Testis (tissue), 2 donors: Measurements from ENCODE around the gene ALCAM.

ENCODE experiments used
- CTCF ChIP-seq, 3 experiments: fragments of 450-650 bp in 2 of 3; fragments of 200-600 bp in 1 of 3; sonication (generic) in 1 of 3; IDR thresholded peaks; one replicate each; pipeline ENCODE4 v1.5.1; 2016 to 2019; ENCODE audit warnings: antibody characterized with exemption in 3 of 3, mild to moderate bottlenecking in 2 of 3, moderate library complexity in 1 of 3
- POLR2A ChIP-seq: fragments of 450-650 bp; IDR thresholded peaks from one replicate; pipeline ENCODE4 v1.6.1; 2017; ENCODE audit warnings: antibody characterized with exemption, mild to moderate bottlenecking, moderate library complexity

- TF ChIP-seq CTCF (IDR thresholded peaks at IDR 0.05) (no peak), POLR2A (no peak)
These were observed 213.7 kb downstream of the ALCAM start for GRCh38 chr3:105580296-105580965.
